ENCODE measurements around the gene SGK2.

GRCh38 chr20:43538878-43539700 lies 19.7 kb upstream of the SGK2 start:
- no peak for TF ChIP-seq CTCF (IDR thresholded peaks at IDR 0.05; ENCODE audit: low read depth, low read length, poor library complexity, severe bottlenecking)
- no peak for TF ChIP-seq EZH2phosphoT487 (IDR thresholded peaks at IDR 0.05; ENCODE audit: borderline replicate concordance, low read length)

All from DOHH2 (cell line).